NOMO-1 (cell line): Measurements from ENCODE around the gene FAM110A.
"Not testable (repeated sequence)": the region's sequence is repeated elsewhere in the genome, so short reads cannot be mapped to it uniquely, and the experiment has no call there.

Source experiments
- DNase-seq, 2 experiments: peaks; one replicate each; lab custom pipeline; 2025; ENCODE audit not compliant: unreplicated experiment in 2 of 2; lab: John Stamatoyannopoulos, UW

Gene FAM110A

DNA sequence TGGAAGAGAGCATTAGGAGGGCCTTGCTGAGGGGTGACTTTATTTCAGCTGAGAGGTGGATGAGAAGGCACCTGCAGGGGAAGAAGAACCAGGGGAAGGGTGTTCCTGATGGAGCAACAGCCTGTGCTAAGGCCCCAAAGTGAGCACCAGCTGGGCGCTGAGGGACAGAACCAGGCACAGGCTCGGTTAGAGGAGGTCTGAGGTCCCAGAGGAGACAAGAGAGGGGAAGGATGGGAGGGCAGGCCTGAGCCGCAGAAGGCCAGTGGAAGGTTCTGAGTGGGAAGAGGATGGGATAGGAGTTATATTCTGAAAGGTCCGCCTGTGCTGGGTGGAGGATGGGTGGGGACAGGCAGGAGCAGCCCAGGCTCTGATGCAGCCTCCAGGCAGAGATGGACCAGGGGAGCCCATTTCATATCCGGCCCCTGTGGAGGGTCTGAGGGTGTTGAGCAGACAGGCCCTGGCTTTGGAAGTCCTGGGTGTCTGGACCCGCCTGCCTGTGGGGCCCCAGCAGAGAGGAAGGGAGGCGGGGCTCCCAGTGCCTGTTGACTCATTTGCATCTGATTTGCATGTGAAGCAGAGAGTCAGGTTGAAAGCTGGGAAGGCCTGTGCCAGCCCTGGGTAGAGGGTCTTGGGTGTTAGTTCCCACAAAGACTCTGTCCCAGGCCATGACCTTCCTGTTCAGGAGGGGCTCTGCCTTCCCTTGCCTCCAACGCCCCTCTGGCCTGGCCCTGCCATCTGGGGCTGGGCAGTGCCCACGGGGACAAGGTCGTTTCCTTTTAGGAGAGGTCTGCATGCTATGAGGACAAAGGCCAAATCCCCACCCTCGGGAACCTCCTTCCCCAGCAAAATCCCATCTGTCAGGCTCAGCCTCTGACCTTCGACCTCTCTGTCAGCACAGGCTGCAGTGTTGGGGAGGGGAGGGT, 10.6 kb upstream of the FAM110A start:
- DNase-seq, result no peak

GRCh38 chr20:823574-823902, 10.0 kb upstream of the FAM110A start:
- DNase-seq, result no peak

- DNase-seq, result no peak
Measured at GRCh38 chr20:824490-824889, 9.0 kb upstream of the FAM110A start.

GRCh38 chr20:824916-825315, 8.6 kb upstream of the FAM110A start:
- DNase-seq, result no peak

DNA sequence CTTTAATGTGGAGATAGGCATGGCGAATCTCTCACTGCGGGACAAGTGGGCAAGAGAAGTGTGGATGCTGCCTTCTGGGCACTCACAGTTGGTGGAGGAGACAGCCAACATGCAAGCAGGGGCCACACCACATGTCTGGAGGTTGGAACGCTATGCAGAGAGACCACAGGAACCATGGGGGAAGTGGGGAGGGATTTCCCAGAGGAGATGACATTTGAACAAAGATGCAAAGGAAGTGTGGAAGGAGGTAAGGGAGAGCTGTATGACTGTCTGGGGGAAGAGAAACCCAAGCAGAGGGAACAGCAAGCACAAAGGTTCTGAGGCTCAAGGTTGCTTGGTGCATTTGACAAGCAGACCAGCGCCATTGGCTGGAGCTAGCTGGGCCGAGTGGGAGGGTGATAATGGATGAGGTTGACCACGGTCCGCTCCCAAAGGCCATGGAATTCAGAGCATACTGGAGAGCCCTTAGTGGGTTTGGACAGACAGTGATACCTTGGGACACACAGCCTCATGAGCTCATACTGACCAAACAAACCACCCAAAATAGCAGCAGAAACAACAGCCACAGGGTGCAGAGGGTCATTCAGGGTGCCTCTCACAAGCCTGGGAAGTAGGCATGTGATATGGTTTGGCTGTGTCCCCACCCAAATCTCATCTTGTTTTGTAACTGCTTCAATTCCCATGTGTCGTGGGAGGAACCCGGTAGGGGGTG, 7.6 kb upstream of the FAM110A start:
- DNase-seq, result no peak

- no peak for DNase-seq
Measured at GRCh38 chr20:826695-827323, 6.7 kb upstream of the FAM110A start.

GRCh38 chr20:827981-828380, 5.5 kb upstream of the FAM110A start:
- not testable (repeated sequence) for DNase-seq

- DNase-seq, result no peak
Measured at GRCh38 chr20:828987-829386, 4.5 kb upstream of the FAM110A start.

DNA sequence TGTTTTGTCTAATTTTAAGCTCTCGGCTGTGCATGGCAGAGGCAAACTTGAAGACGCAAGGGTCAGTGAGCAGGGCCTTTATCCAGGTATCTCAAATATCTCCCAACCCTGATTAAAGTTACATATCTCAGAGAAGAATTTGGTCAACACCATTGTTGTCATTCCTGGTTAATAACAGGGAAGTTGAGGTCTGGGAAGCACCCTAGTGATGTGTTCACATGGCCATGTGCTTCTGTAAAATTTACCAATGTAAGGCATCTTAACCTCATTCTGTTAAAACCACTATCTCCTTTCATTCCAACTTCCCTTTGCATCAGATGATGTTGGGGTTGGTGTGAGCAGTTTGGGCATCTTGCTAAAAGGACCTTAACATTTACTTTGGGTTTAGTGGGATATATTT, 4.0 kb upstream of the FAM110A start:
- DNase-seq, result no peak

DNA sequence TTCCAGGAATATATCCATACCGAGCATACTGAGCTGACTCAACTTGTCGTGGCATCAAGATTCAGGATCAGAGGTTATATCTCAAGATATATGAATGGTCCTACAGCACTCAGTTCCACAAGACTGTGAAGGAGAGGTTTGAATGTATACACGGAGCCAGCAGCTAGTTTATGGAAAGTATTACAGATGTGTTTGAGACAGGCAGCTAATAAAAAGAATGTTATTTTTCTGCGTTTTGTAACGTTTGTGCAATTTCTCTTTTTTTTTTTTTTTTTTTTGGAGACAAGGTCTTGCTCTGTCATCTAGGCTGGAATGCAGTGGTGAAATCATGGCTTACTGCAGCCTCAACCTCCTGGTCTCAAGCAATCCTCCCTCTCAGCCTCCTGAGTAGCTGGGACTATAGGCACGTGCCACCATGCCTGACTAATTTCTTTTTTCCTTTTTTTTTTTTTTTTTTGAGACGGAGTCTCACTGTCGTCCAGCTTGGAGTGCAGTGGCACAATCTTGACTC, 3.4 kb upstream of the FAM110A start:
- no peak for DNase-seq

- no peak for DNase-seq
Measured at GRCh38 chr20:831251-831650, 2.3 kb upstream of the FAM110A start.

- no peak for DNase-seq
Measured at GRCh38 chr20:831956-832355, 1.6 kb upstream of the FAM110A start.

DNA sequence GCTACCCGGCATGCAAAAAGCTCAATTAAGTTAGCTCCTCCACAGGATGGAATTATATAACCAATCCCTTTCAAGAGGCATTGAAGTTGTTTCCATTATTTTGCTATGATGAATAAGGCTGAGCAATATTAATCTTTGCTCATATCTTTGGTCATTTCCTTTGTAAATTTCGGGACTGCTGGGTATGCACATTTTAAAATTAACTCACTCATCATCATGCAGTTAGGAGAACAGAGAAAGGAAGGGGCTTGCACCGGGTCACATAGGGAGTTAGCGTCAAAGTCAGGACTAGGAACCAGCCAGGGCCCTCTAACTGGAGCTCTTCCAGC, 430 bp upstream of the FAM110A start:
- DNase-seq, result no peak

GRCh38 chr20:834151-834746, 734 bp downstream of the FAM110A start:
- no peak for DNase-seq

- no peak for DNase-seq
Measured at GRCh38 chr20:835608-836045, 2.1 kb downstream of the FAM110A start.

DNA sequence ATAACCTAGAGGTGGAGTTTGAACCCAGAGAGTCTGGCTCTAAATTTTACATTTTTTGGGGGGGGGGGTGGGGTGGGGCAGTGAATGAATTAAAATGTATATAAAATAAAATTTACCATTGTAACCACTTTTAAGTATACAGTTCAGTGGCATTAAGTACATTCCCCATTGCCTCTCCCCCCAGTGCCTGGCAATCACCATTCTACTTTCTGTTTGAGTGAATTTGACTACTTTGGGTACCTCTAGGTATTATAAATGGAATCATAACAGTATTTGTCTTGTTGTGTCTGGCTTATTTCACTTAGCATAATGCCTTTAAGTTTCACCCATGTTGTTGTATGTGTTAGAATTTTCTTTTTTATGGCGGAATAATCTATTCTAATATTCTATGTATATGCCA, 2.7 kb downstream of the FAM110A start:
- DNase-seq, result no peak

DNA sequence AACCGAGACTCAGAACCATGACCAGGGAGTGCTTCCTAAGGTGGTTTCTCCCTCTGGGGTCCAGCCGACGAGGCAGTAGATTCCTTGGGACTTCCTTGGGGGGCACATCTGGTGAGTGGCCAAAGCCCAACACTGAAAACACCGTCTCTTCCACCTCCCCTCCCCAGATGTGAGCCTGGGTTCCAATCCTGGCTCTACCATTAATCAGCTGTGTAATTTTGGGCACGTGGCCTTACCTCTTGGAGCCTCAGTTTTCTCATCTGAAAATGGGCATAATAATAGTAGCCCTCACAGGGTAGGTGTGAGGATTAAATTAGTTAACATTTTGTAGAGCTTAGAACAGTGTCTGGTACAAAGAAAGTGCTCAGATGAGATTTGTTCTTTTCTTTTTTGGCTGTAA, 5.5 kb downstream of the FAM110A start:
- no peak for DNase-seq

GRCh38 chr20:839626-840025, 6.1 kb downstream of the FAM110A start:
- DNase-seq, result no peak

DNA sequence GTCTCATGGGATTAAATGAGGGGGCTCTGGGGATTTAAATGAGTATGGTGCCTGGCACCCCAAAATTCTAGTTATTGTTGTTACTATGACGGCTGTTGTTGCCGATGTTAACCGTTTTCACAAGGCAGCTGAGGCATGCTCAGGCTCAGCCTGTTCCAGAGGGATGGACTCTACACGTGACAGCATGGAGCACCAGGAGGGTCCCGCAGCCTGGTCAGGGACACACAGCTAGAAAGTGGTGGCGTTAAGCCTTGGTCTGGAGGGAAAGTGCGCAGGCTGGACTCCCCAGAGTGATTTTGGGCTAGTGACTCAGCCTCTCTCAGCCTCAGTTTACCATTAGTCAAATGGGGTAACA, 7.0 kb downstream of the FAM110A start:
- no peak for DNase-seq

GRCh38 chr20:840858-841567, 7.5 kb downstream of the FAM110A start:
- no peak for DNase-seq
